HUES6 (cell line): ENCODE measurements around the gene TBC1D2B.
"Not testable (repeated sequence)": the region's sequence is repeated elsewhere in the genome, so short reads cannot be mapped to it uniquely, and the experiment has no call there.

ENCODE experiments used
- H3K27ac ChIP-seq: 2 replicates; pipeline ENCODE4 v1.7.0; 2013; ENCODE audit warnings: low read depth, mild to moderate bottlenecking, low read length, inconsistent platforms
- H3K27me3 ChIP-seq: 2 replicates; pipeline ENCODE4 v1.6.1; 2013; ENCODE audit warnings: low read length; ENCODE audit not compliant: control insufficient read depth, insufficient read depth
- H3K36me3 ChIP-seq: 2 replicates; pipeline ENCODE4 v1.6.1; 2013; ENCODE audit warnings: low read length; ENCODE audit not compliant: control insufficient read depth, insufficient read depth
- H3K4me1 ChIP-seq: 2 replicates; pipeline ENCODE4 v1.6.1; 2013; ENCODE audit warnings: low read length; ENCODE audit not compliant: control insufficient read depth, insufficient read depth
- H3K4me3 ChIP-seq: 2 replicates; pipeline ENCODE4 v1.5.1; 2013; ENCODE audit warnings: low read depth, low read length
- H3K9ac ChIP-seq: one replicate; pipeline ENCODE4 v1.6.1; 2013; ENCODE audit warnings: mild to moderate bottlenecking, low read length
- H3K9me3 ChIP-seq: 2 replicates; pipeline ENCODE4 v1.6.1; 2013; ENCODE audit warnings: low read depth, low read length; ENCODE audit not compliant: control insufficient read depth, insufficient read depth

Gene TBC1D2B

DNA sequence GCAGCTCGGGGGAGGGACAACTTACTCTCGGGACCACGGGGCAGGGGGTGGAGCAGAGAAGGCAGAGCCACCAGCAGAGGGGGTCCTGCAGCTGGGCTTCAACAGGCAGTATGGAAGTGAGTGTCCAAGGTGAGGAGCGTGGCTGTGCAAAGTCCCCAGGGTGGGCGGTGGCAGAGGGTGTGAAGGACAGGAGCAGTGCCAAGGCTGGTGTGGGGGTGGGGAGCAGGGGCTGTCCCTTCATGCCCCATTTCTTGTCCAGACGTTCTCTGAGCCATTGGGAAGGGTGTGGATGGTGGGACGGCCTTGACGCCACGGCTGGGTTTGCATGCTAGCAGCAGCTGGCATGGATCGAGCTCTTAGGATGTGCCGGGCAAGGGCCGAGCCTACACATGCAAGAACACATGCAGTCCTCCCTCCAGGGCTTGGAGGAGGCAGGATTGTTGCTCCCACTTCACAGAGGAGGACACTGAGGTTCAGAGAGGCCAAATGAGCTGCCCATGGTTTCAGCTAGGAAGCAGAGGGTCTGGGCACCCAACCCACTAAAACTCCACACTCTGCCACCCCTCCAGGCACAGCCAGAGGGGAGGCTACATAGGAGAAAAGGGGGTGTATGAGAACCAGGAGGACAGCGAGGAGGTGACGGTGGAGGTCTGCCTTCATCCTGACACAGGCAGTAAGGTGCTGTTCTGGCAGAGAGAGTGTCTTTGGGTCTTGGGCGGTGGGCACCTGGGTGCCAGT, 93.6 kb downstream of the TBC1D2B start:
- H3K27ac ChIP-seq, result no peak overlapping the region
- H3K9ac ChIP-seq, result no peak overlapping the region
- no peaks in the 10 kb centered on the region for H3K9me3 ChIP-seq
- H3K36me3 ChIP-seq, result no peaks in the 10 kb centered on the region
- 0 out of 2 replicates have a peak, but pooled peaks cover 2% of the 10 kb centered on the region for H3K27me3 ChIP-seq
- H3K4me3 ChIP-seq, result no peak overlapping the region
- peaks cover 18% of the 10 kb centered on the region for H3K4me1 ChIP-seq

GRCh38 chr15:77983091-77983707, 94.3 kb downstream of the TBC1D2B start:
- Histone ChIP-seq H3K36me3 (no peaks in the 10 kb centered on the region), H3K27me3 (0 out of 2 replicates have a peak, but pooled peaks cover 2% of the 10 kb centered on the region), H3K9me3 (no peaks in the 10 kb centered on the region), H3K4me1 (peaks cover 18% of the 10 kb centered on the region), H3K4me3 (no peak overlapping the region), H3K27ac (no peak overlapping the region), H3K9ac (no peak overlapping the region)

GRCh38 chr15:77982127-77982490, 95.4 kb downstream of the TBC1D2B start:
- Histone ChIP-seq H3K36me3 (no peaks in the 10 kb centered on the region), H3K27me3 (0 out of 2 replicates have a peak, but pooled peaks cover 2% of the 10 kb centered on the region), H3K9ac (no peak overlapping the region), H3K9me3 (no peaks in the 10 kb centered on the region), H3K4me1 (peaks cover 13% of the 10 kb centered on the region), H3K4me3 (no peak overlapping the region), H3K27ac (no peak overlapping the region)

DNA sequence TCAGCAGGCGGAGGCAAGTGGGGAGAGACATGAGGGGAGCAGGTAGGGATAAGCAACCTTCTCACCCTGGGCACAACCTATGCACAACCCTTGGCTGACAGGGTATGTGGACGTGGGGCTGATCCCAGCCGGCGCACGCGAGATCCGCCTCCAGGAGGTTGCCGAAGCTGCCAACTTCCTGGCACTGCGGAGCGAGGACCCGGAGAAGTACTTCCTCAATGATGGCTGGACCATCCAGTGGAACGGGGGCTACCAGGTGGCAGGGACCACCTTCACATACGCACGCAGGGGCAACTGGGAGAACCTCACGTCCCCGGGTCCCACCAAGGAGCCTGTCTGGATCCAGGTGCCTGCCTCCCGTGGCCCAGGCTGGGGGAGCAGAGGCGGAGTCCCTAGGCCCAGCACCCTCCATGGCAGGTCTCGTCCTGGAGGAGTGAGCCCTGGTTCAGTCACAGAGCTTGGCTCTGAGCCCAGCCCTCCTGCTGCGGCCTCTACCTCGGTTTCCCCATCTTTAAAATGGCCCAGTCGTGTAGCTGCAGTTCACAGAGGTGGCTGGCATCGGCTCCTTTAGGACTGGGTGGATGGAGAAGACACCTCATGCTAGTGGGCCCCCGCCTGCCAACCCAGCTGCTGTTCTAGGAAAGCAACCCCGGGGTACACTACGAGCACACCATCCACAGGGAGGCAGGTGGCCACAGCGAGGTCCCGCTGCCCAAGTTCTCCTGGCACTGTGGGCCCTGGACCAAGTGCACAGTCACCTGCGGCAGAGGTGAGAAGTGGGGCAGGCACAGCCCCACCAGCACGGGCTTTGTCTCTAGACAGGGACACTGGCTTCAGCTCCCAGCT, 96.0 kb downstream of the TBC1D2B start:
- Histone ChIP-seq H3K4me1 (peaks cover 10% of the 10 kb centered on the region), H3K27ac (no peak overlapping the region), H3K4me3 (no peak overlapping the region), H3K27me3 (0 out of 2 replicates have a peak, but pooled peaks cover 2% of the 10 kb centered on the region), H3K9ac (no peak overlapping the region), H3K36me3 (no peaks in the 10 kb centered on the region), H3K9me3 (no peaks in the 10 kb centered on the region)

GRCh38 chr15:77980674-77981073, 96.8 kb downstream of the TBC1D2B start:
- H3K27ac ChIP-seq, H3K9ac ChIP-seq, H3K9me3 ChIP-seq, H3K36me3 ChIP-seq, H3K27me3 ChIP-seq, H3K4me3 ChIP-seq: not testable (repeated sequence)
- H3K4me1 ChIP-seq, result peaks cover 10% of the 10 kb centered on the region

- H3K9ac ChIP-seq, result no peak overlapping the region
- no peak overlapping the region for H3K27ac ChIP-seq
- peaks cover 10% of the 10 kb centered on the region for H3K4me1 ChIP-seq
- 0 out of 2 replicates have a peak, but pooled peaks cover 2% of the 10 kb centered on the region for H3K27me3 ChIP-seq
- no peaks in the 10 kb centered on the region for H3K36me3 ChIP-seq
- no peaks in the 10 kb centered on the region for H3K9me3 ChIP-seq
- no peak overlapping the region for H3K4me3 ChIP-seq
These were observed 97.4 kb downstream of the TBC1D2B start for GRCh38 chr15:77980098-77980497.

DNA sequence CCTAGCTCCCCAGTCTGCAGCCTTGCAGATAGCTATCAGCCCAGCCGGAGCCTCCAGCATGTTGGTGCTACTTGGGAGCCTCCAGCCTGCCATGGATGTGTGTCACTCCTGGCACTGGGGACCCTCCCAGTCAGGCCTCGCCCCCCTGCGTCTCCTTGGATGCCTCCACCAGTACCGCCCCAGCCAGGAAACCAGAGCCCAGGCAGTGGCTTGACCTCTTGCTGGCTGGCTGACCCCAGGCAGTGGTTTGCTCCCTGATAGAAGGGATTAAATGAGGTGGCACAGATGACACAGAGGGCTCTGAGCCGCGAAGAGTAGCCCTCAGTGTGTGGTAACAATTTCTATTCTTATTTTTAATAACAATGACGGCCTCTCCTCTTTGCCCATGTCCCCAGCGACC, 98.4 kb downstream of the TBC1D2B start:
- H3K9ac ChIP-seq, H3K4me3 ChIP-seq, H3K9me3 ChIP-seq, H3K27ac ChIP-seq, H3K27me3 ChIP-seq, H3K36me3 ChIP-seq: not testable (repeated sequence)
- H3K4me1 ChIP-seq, result peaks cover 10% of the 10 kb centered on the region

- H3K9me3 ChIP-seq, H3K36me3 ChIP-seq, H3K27ac ChIP-seq, H3K4me1 ChIP-seq, H3K4me3 ChIP-seq, H3K27me3 ChIP-seq, H3K9ac ChIP-seq: not testable (repeated sequence)
These were observed 98.8 kb downstream of the TBC1D2B start for GRCh38 chr15:77978759-77979145.

- not testable (repeated sequence) for H3K9ac ChIP-seq, H3K27me3 ChIP-seq, H3K9me3 ChIP-seq, H3K27ac ChIP-seq, H3K4me1 ChIP-seq, H3K36me3 ChIP-seq, H3K4me3 ChIP-seq
These were observed 99.4 kb downstream of the TBC1D2B start for GRCh38 chr15:77977903-77978758.

GRCh38 chr15:77976760-77977525, 100.6 kb downstream of the TBC1D2B start:
- not testable (repeated sequence) for H3K27me3 ChIP-seq, H3K4me1 ChIP-seq, H3K27ac ChIP-seq, H3K36me3 ChIP-seq, H3K4me3 ChIP-seq, H3K9me3 ChIP-seq, H3K9ac ChIP-seq
